H1 (cell line): ENCODE measurements around the gene IRGC. TPM values are rescaled to one million over a fixed set of nuclear protein-coding genes. Genes with fewer than 3 reads are reported as not detected.

Source experiments
- BRCA1 ChIP-seq: IDR thresholded peaks from 2 replicates; pipeline ENCODE4 v1.6.1; 2012; ENCODE audit warnings: low read depth, low read length, improper control_type of control experiment
- GABPA ChIP-seq: IDR thresholded peaks from 2 replicates; pipeline ENCODE4 v1.6.1; 2011; ENCODE audit warnings: mild to moderate bottlenecking, low read length, moderate library complexity, borderline replicate concordance; ENCODE audit not compliant: insufficient read depth
- JUND ChIP-seq: IDR thresholded peaks from 2 replicates; pipeline ENCODE4 v1.6.1; 2011; ENCODE audit warnings: mild to moderate bottlenecking, improper control_type of control experiment, low read length
- MAFK ChIP-seq: IDR thresholded peaks from 2 replicates; pipeline ENCODE4 v1.6.1; 2012; ENCODE audit warnings: low read depth, mild to moderate bottlenecking, improper control_type of control experiment, low read length
- RNF2 ChIP-seq: fragments of 200-900, 300-1000 bp; sonication (generic); IDR thresholded peaks from 2 replicates; pipeline ENCODE4 v1.7.1; 2016; ENCODE audit warnings: borderline replicate concordance, low read depth, mild to moderate bottlenecking, antibody characterized with exemption, low read length; ENCODE audit not compliant: poor library complexity, severe bottlenecking; ENCODE audit errors: missing control alignments
- polyA plus RNA-seq, 7 experiments: library from polyadenylated mRNA; depleted of rRNA in 3 of 7; stranded (reverse) in 5 of 7; unstranded in 2 of 7; fragments of >200 nt in 5 of 7; fragments of 200-250 nt in 2 of 7; gene quantifications; 1 replicate in 5 of 7; 2 replicates in 1 of 7; 4 replicates in 1 of 7; pipeline versions ENCODE4 v1.2.1 to v1.2.3, GENCODE V29; 2011 to 2013; ENCODE audit warnings: missing spikeins in 2 of 7, mixed read lengths in 2 of 7
- total RNA-seq: library from RNA; stranded (reverse); fragmentation: NEBNext Ultra II Directional; extraction: Animal tissue kit (Norgen Biotek cat#: 25700); gene quantifications from 2 replicates; pipeline ENCODE4 v1.2.1, GENCODE V29; 2021

IRGC gene
- total and polyA plus RNA-seq, 2 of the 8 experiments (the other 6 are each of a cell fraction or from before 2014, with no cell fraction given): not detected

DNA sequence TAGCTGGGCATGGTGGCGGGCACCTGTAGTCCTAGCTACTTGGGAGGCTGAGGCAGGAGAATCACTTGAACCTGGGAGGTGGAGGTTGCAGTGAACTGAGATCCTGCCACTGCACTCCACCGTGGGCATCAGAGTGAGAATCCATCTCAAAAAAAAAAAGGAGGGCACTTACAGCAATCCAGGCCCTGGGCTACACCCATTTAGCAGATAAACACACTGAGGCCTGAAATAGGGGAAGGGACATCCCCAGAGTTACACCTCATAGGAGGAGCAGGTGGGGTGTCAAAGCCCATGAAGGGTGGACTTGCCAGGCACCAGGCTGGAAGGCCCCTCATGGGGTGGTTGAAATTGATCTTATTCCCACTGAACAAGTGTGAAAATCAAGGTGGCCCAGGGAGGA lies 32.0 kb upstream of the IRGC start (continued):
- TF ChIP-seq RNF2 (no peak), MAFK (no peak), GABPA (no peak), BRCA1 (no peak), JUND (no peak)
